ENCODE results near the gene MYO1D.

Gene MYO1D

DNA sequence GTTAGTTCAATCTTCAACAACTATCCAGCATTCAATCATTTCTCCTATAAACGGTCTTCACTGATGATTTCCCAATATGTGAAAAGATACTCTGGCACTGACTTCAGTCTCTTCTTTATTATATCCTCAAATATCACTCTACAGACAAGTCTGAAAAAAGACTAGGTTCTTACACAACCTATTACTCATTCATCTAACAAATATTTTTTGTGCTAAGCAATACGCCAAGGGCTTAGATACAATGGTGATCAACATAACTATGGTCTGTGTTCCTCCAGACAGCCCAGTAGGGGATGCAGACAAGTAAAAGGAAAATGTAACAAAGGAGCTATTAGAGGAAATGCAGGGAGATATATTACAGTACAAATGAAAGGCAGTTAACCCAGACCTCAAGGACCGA, 63.9 kb downstream of the MYO1D start:
- no peak for DNase-seq

DNA sequence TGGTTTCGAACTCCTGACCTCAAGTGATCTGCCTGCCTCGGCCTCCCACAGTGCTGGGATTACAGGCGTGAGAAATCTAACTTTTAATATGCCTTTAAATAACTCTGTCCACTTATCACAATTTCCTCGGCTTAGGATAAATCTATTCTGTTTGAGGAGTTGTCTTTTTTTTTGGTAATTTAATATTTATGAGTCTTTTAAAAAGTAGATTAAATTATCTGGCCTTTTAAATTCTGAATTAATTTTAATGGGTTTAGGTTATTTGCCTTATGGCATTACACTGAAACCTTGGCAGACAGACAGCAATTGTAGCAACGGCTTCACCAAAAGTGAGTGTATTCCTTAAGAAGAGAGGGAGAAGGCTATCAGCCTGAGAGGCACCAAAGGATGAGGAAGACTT, 66.2 kb downstream of the MYO1D start:
- no peak for DNase-seq

DNA sequence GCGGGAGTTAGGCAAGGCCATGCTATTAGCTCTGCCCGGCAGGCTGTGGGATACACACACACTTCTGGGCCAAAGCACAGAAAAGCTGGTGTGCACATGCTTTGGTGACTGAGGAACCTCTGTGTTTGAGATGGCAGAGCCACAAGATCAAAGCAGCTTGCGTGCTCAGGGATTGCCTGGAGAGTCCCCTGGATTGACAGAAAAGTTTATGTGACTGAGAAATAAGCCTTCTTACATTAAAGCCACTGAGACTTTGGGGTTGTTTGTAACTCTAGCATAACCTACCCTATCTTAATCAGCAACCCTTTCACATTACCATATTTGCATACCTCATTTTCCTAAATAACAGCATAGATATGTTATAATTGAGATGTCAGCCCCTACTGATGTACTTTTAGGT, 69.3 kb downstream of the MYO1D start:
- no peak for DNase-seq

DNA sequence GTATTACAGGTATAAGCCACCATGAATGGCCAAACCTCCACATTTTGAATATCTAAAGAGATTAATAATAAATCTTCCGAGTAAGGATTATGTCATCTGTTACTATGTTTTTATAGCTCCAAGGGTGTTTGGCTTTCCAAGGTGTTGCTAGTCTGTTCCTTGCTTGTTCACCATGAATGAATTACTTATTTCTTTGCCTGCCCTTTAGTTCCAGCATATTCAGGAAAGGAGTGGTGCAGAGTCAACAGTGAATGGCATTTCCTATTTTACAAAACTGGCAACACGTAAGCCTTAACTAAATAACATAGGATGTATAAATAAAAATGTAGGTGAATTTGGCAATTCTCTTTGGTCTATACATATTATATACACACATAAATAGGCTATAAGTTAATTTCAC, 70.3 kb downstream of the MYO1D start:
- no peak for DNase-seq

DNA sequence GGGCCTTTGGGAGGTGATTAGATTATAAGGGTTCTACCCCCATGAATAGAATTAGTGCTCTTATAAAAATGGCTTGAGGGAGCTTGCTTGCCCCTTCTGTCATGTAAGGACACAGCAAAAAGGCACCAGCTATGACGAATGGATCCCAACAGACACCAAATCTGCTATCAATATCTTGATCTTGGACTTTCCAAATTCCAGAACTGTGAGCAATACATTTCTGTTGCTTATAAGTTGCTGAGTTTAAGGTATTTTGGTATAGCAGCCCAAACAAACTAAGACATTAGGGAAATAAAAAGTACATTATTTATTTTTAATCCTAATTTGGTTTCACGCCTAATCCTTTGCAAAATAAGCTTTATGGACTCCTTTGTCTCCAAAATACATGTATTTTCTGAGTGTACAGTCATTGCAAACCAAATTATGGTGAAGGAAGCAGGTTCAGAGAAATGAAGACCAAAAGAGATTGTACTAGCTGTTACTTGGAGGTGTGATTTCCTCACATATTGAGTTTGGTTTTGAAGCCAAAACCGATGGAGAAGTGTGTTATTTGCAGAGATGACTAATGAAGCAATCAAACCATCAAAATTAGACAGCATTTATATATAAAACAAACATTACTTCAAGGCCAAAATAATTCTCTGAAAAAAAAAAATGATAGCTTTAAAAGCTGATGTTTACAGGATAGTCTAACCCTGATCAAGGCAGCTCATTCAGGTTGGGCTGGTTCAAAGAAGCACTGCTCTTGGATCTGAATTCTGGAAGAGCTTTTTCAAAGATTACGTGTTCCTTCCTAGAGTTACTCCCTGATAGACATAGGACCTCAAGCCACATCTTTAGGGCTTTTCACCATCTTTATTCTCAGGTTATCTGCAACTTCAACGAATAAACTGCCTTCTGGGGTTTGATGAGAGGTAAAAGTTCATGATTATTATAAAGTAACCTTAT, 71.6 kb downstream of the MYO1D start:
- no peak for DNase-seq

DNA sequence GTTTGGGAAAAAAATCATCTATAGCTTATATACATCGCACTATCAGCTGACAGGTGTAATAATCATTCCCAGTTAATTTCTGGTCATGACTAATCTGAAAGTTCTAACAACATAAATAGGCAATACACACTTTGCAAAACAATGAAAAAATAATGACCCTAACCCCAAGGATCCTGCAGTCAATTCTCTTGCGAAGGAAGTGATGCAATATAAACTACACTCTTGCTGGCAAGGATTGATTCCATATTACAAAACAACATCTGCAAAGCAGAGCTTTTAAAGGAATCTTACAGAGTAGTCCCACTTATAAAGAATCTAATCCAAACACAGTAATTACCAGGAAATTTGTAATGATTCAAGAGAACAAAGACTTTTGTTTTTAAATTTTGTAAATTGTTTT, 73.4 kb downstream of the MYO1D start:
- DNase-seq = no peak

DNA sequence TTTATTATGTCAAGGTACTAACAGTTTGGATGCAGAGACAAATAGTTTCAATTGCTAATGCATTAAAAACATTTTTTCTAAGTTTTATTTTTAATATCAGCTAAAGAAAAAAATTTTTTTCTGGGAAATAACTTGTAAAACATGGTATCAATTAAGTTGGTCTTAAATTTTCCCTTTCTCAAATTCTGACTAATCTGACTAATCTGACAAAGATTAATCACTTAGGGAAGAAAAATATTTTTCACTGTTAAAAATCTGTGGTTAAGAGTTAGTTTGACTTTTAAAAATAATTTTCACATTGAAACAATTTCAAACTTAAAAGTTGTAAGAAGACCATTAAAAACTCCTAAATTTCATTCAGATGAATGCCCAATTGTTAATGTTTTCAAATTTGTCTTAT, 74.6 kb downstream of the MYO1D start:
- DNase-seq = no peak

DNA sequence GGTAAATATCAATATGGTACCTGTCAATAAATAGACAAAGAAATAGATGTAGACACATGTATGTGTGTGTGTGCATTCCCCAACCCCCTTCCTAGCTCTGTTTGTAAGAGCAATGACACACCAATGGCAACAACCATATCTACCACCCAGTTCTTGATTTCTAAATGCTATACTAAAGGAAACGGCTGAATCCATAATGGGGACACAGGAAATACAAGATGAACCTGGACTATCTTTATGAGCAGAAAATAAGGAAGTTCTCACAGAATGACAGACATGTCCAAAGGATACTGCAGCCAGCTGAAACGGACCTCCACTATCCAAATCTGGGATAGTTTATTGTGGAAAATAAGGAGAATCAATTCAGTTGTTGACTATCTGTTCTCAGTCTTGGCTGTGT, 75.3 kb downstream of the MYO1D start:
- DNase-seq = no peak

DNA sequence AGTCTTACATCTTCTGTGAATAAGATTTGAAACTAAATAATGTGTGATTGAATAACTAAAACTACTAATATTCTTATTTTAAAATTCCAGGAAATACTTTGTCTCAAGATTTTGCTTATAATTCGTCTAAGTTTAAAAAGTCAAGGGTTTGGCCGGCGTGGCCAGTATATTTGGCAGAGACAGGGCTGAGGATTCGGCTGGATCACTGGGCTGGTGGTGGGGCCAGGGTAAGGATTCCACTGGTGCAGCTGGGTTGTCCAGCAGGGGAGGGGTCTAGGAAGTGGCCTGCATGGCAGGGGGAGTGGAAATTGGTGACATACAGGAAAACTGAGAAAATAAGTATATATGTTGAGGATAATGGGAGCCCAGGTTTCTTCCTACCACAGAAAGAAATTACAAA, 75.7 kb downstream of the MYO1D start:
- no peak for DNase-seq

DNA sequence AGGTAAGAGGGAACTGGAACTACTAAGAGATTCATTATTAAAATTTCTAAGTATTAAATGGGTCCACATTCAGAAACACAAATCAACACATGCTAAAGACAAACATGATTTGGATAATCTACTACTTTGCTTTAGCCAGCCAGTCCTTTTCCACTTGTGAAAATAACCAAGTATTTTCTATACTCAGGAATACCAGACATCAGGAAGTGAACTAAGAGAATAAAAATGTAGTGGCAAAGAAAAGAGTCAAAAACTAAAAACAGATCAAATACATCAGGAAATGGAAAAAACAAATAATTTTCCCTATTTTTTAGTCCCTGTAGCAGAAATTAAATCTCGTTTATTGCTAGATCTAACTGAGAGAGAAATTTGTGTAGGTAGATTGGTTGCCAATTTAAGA, 78.0 kb downstream of the MYO1D start:
- DNase-seq = no peak

DNA sequence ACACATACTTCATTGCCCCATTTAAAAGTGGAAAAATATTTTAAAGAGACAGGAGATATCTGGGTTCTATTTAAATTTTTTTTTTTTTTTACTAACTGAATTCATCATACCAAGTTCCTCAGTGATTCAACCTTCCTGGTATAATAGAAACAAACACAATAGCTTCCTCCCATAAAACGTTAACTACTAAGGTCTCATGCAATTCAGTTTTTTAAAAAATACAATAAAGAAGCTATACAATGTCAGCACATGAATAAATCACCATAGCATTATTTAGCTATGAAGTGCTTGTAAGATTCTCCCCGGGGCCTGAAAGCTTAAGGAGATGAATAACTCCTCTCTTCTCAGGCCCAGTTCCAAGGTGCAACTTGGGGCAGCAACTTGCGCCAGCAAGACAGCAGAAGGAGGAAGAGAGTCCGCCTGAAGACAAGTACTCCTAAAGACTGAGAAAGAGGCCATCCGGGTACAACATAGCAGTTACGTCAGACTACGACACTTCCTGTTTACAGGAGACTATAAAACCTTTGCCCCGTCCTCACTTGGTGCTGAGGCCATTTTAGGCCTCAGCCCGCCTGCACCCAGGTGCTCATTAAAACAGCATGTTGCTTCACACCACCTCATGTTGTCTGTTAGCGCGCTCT, 81.5 kb downstream of the MYO1D start:
- DNase-seq = no peak

DNA sequence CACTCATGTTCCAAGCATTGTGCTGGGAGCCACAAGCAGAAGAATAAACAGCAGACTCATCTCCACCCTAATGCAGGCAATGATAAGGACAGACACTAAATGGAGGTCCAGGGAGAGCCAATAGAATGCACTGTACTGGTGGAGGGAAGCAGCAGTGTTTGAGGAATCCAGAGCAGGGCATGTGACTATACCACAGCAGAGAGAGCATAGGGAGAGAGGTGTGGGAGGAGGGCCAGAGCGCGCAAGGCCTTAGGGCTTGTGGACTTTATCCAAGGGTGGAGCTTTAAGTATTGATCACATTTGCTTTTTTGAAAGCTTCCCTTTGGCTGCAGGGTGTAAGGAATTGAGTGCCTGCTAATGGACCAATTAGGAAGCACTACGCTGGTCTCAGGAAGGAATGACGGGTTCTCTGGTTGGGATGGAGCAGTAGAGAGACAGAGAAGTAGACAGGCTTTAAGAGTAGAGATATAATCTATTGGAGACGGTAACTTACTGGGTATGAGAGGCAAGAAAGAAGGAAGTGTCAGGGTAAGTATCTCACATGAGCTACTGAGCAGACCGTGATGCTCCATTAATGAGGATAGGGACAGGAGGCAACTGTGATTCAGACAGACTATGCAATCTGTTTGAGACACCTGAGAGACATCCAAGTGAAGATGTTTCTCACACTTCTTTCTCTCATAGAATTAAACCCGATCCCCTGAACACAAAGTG, 82.2 kb downstream of the MYO1D start:
- no peak for DNase-seq

DNA sequence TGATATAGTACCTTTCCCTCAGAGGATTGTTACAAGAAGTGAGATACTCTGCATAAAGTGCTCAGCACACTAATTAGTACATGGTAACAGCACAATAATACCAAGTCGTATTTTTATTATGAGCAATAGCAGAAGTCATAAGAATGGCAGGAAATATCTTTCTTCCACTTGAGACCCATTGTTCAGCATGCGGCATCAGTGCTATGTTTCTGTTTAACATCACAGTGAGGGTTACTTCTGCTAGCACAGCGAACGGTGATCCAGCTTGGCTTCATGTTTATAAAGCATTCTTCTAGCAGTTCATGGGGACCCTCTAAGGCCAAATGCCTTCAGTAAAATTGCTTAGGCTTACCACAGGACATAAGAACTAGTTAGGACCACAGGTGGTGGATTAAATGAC, 83.1 kb downstream of the MYO1D start:
- no peak for DNase-seq

DNA sequence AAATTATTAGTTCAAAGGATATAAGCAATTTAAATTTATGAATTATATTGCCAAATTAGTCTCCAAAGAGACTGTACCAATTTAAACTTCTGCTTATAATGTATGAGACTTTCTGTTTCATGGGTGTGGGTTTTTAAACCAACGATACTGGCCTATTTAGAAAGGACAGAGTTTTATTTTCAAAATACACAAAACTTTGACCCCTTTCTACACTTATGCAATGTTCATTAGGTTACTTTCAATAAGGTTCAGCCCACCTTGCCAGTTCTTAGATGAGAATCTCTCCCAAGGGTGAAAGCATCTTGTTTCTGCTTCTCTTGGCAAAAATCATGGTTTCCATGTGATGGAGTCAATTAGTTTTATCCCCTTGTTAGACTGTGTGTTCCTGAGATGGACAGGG, 84.7 kb downstream of the MYO1D start:
- no peak for DNase-seq

DNA sequence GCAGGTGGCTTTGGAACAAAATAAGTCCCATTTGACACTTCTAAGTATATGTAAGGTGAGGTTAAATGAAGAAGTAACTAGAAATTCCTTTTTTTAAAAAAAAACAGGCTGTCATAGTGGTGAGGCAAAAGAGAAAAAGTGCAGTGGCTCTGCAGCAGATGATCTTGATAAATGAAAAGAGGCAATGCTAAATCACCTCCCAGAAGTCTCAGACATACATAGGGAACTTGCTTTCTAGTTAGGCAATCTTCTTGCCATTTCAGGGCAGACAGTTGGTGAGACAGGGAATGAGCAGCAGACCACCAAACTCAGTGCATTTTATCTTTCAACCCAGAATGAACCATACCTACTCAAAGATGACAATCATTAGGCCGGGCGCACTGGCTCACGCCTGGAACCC, 90.8 kb downstream of the MYO1D start:
- no peak for DNase-seq

DNA sequence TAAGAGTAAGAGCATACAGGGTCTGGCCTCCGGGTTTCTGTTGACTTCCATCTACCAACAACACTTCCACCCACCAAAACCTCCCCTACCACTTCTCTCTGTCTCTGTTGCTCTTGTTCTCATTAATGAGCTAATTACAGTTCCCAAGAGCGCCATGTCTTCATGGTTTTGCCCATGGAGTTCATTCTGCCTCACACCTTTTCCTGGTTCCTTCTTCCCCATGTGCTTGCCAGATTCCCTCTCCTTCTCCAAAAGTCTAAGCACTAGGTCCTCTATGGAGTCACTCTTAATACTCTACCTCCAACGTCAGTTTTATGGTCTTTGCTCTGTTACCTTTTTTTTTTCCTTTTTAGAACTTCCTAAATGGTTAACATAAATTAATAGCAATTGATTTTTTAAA, 92.8 kb downstream of the MYO1D start:
- DNase-seq = no peak

DNA sequence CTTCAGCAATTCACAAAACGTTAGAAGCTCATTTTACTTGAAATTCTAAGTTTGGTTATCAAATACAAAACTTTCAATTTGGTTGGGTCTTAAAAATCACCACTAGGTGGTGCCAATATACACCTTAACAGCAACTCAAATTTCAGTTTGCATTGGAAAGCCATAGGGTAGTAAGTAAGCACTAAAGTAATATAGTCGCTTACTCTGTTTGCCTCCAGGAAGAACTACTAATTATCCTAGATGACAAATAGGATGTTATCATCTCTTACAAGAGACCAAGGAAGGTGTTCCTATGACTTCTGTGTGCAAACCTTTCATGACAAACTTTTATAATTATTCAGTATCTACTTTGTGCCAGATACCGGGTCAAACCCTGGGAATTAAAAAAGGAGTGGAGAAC, 93.3 kb downstream of the MYO1D start:
- DNase-seq = peak; percentile 16

DNA sequence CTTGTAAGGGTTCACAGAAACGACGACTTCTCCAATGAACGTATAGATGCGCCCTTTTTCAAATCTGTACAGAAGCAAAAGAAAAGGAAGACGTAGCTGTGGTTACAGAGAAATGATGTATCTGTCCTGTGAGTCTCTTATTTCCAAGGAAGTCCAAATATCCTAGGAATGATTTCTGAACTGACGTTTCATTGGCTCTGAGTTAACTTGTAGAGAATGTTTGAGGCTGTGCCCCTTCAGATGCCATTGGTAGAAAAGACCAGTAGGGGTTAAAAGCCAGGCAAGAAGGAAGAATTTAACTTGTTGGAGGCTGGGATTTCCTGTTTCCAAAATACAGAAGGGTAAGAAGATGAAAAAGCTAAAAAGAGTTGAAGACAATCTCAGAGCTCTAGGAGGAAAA, 96.2 kb downstream of the MYO1D start:
- DNase-seq = no peak

DNA sequence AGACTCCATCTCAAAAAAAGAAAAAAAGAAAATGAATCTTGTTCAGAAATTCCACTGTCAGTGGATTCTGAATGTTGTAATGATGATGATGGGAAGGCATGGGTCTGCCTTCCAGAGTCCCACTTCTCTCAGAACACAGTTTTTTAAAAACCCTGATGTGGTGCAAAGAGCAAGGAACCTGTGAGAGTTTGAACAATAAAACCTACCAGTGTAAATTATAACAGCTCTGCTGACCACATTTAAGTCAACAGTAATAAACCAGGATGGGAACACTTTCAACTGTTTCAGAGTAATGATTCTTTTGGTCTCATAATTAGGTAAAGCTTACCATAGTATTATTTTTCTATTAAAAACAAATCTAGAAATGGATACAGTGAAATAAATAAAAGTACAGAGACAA, 99.0 kb downstream of the MYO1D start:
- DNase-seq = no peak

DNA sequence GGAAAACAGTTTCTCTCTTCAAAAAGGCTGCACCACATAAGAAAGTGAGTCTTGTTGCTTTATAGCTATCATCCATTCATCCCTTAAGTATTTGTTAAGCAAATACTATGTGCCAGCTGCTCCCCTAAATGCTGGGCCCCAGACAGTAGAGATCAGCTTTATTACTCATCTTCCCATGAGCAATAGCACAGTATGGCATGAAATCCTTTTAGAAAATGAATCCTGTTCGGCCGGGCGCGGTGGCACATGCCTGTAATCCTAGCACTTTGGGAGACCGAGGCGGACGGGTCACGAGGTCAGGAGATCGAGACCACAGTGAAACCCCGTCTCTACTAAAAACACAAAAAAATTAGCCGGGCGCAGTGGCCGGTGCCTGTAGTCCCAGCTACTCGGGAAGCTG, 99.5 kb downstream of the MYO1D start:
- no peak for DNase-seq

DNA sequence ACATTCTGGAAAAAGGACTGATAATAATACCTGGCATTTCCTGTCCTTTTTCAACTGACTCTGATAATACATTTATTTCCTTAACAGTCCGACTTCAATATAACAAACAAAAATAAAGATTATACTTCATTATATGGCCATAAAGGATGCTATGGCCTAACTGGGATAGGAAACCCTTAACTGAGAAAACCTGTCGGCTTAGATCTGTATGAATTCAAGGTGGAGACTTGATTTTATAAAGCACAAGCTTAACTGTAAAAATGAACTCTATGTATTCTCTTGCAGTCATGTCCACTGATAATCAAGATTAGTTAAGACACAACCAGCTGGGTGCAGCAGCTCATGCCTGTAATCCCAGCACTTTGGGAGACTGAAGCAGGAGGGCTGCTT, 102.2 kb downstream of the MYO1D start:
- no peak for DNase-seq

DNA sequence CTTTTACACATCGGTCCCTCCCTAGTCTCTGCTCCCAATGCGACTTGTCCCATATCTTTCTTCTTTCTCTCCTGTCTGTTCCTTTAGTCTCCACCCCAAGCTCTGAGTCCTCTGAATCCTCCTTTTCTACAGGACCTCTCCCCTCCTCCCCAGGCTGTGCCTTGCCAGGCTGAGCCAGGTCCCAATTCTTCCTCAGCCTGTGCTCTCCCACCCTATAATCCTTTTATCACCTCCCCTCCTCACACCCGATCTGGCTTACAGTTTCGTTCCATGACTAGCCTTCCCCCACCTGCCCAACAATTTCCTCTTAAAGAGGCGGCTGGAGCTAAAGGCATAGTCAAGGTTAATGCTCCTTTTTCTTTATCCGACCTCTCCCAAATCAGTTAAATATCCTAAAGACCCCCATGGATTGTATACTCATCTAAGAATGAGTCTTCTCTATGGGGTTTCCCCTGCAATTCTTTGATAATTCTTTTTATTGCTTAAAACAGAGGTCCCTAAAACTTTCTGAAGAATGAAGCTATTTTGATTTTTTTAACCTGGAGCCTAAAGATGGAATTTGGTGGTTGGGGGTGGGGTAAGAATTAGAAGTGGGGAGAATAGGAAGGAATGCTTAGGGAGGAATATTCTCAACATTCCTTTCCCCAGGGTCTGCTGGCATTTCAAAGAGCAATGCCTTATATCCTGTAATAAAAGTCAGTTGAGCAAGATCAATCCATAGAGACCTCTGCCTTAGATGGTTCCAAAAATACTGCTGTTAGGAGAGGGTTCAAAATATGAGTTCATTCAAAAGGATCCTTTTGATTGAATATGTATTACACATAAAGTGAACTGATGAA, 102.8 kb downstream of the MYO1D start:
- no peak for DNase-seq

DNA sequence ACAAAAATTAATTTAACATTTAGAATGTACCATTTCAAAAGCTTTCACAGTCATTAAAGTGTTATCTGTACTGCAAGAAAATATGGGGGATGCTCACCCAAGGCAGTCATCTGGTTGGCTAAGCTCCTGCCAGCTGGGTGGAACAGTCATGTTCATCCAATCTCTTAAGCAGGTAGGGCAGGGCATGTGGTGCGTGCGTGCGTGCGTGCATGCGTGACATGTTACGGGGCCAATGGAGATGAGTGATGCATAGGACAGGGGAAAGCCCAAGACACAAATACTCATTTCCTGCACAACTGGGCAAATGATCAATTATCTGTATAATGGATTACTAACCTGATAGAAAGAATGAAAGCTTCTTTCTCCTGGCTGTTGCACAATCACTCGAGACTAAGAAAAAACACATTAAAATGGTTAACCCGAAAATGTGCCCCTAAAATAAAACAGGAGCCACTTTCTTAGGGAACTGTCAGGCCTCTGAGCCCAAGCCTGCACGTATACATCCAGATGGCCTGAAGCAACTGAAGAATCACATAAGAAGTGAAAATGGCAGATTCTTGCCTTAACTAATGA, 104.4 kb downstream of the MYO1D start:
- DNase-seq = no peak
